ENCODE measurements around the gene SUOX. TPM values are rescaled to one million over a fixed set of nuclear protein-coding genes. Genes with fewer than 3 reads are reported as not detected.

Gene SUOX
- 8.7 and 9.2 TPM in 2 replicates for total RNA-seq

GRCh38 chr12:55996715-55997534 lies at the start of gene SUOX:
SUOX (plus strand) TSS chr12:55997276; CDS start chr12:56002222, 4,946 bp downstream.

GRCh38 chr12:55965941-55966407 lies 31.1 kb upstream of the SUOX start, which contains the start of gene PMEL:
PMEL (minus strand) TSS chr12:55966042; CDS start chr12:55966011, 31 bp downstream.

GRCh38 chr12:55966408-55967281 lies 30.4 kb upstream of the SUOX start, which contains the start of gene CDK2:
CDK2 (plus strand) TSS chr12:55966830; CDS start chr12:55967009, 179 bp downstream.

GRCh38 chr12:55973599-55974307 lies 23.3 kb upstream of the SUOX start, which contains the start of gene RAB5B:
RAB5B (plus strand) TSS chr12:55974078; CDS start chr12:55986961, 12,883 bp downstream.

GRCh38 chr12:56020423-56021184 lies 23.5 kb downstream of the SUOX start, which contains the start of gene IKZF4:
IKZF4 (plus strand) TSS chr12:56021043; CDS start chr12:56021494, 451 bp downstream.

GRCh38 chr12:56041552-56042429 lies 44.7 kb downstream of the SUOX start, which contains the start of gene RPS26:
RPS26 (plus strand) TSS chr12:56041918; CDS start chr12:56042167, 249 bp downstream.

Other genes with a start within 250 kb of the SUOX start
- 77.5 and 89.2 TPM in 2 replicates for gene SARNP, start 179.6 kb upstream of the SUOX start, total RNA-seq
- 23.0 and 23.5 TPM in 2 replicates for gene ORMDL2, start 179.2 kb upstream of the SUOX start, total RNA-seq
- 54.5 and 58.3 TPM in 2 replicates for gene DNAJC14, start 167.7 kb upstream of the SUOX start, total RNA-seq
- gene MMP19, start 154.3 kb upstream of the SUOX start, total RNA-seq: 5.9 and 6.1 TPM in 2 replicates
- 34.8 and 39.7 TPM in 2 replicates for gene PYM1, start 69.4 kb upstream of the SUOX start, total RNA-seq
- gene DGKA, start 66.1 kb upstream of the SUOX start, total RNA-seq: 18.8 and 25.6 TPM in 2 replicates
- gene PMEL, start 31.2 kb upstream of the SUOX start, total RNA-seq: 0.28 and 0.71 TPM in 2 replicates
- gene CDK2, start 30.4 kb upstream of the SUOX start, total RNA-seq: 7.1 and 8.5 TPM in 2 replicates
- gene RAB5B, start 23.2 kb upstream of the SUOX start, total RNA-seq: 34.4 and 43.4 TPM in 2 replicates
- gene IKZF4, start 23.8 kb downstream of the SUOX start, total RNA-seq: 0.57 and 1.5 TPM in 2 replicates
- 52.3 and 82.2 TPM in 2 replicates for gene RPS26, start 44.6 kb downstream of the SUOX start, total RNA-seq
- gene ERBB3, start 82.9 kb downstream of the SUOX start, total RNA-seq: 0.28 TPM in 2 replicates
- gene PA2G4, start 107.3 kb downstream of the SUOX start, total RNA-seq: 86.5 and 93.8 TPM in 2 replicates
- 4,326 and 4,609 TPM in 2 replicates for gene RPL41, start 119.4 kb downstream of the SUOX start, total RNA-seq
- gene ZC3H10, start 121.0 kb downstream of the SUOX start, total RNA-seq: 5.7 and 6.6 TPM in 2 replicates
- gene ESYT1, start 131.0 kb downstream of the SUOX start, total RNA-seq: 163 and 185 TPM in 2 replicates
- 94.5 and 122 TPM in 2 replicates for gene MYL6B, start 155.3 kb downstream of the SUOX start, total RNA-seq
- 2,455 and 2,914 TPM in 2 replicates for gene MYL6, start 161.1 kb downstream of the SUOX start, total RNA-seq
- 40.0 and 47.7 TPM in 2 replicates for gene SMARCC2, start 192.2 kb downstream of the SUOX start, total RNA-seq
- 165 and 169 TPM in 2 replicates for gene RNF41, start 224.6 kb downstream of the SUOX start, total RNA-seq
- 21.9 and 22.6 TPM in 2 replicates for gene NABP2, start 227.1 kb downstream of the SUOX start, total RNA-seq
- under 0.01 TPM in 2 replicates for gene SLC39A5, start 232.8 kb downstream of the SUOX start, total RNA-seq

Measured in smooth muscle cell of bladder (primary cell).